GM11168 (cell line): ENCODE measurements around the gene SERPINB8.
"Not testable (repeated sequence)": the region's sequence is repeated elsewhere in the genome, so short reads cannot be mapped to it uniquely, and the experiment has no call there.

Experiments used
- in situ Hi-C: fragments of 300-500 bp; cut with MboI; formaldehyde crosslinking; loops from one replicate; pipeline ENCODE4 v1.12.0; 2022; ENCODE audit warnings: low sequenced_read_pairs; ENCODE audit not compliant: unreplicated experiment

SERPINB8 gene, protein sequence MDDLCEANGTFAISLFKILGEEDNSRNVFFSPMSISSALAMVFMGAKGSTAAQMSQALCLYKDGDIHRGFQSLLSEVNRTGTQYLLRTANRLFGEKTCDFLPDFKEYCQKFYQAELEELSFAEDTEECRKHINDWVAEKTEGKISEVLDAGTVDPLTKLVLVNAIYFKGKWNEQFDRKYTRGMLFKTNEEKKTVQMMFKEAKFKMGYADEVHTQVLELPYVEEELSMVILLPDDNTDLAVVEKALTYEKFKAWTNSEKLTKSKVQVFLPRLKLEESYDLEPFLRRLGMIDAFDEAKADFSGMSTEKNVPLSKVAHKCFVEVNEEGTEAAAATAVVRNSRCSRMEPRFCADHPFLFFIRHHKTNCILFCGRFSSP

DNA sequence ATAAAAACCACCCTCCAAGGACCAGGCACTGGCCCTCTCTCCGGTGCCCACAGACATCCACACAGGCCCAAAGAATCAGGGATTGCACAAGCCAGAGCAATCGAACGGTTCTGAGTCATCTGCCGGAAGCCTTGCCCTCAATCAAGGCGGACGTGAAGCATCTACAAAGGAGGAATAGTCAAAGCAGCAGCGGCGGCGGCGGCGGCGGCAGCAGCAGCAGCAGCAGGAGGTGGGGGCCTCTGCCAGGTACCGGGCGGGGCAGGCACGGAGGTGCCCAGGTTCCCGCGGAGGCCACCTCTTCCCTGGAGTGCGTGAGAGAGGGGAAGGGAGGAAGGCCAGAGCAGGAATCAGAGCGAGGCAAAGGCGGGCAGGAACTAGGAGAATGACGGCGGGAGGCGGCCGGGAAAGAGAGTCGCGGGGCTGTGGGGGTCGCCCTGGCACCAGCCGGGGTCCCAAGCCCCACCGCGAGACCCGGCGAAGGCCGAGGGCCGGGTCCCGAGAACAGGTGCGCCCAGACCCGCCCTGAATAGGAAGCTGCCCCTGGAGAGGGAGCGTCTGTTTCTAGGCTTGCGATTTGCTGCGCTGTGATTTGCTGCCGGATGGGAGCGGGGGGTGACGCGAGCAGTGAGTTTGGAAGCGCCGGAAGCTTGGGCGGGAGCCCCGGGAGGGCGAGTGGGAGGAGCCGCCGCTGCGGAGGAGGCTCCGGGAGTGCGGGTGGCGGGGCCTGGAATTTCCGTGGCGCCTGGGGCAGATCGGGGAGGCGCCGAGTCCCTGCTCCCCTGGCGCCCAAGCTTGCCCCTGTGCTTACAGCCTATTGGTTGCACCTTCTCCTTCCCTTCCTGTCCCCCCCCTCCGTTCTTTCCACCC, at the start of gene SERPINB8:
Gene SERPINB8, plus strand, starts transcription at position 140 of the 867 bp plus-strand sequence. CDS start 8,228 bp downstream, outside the sequence.
- in situ Hi-C loops, result no loop called here

DNA sequence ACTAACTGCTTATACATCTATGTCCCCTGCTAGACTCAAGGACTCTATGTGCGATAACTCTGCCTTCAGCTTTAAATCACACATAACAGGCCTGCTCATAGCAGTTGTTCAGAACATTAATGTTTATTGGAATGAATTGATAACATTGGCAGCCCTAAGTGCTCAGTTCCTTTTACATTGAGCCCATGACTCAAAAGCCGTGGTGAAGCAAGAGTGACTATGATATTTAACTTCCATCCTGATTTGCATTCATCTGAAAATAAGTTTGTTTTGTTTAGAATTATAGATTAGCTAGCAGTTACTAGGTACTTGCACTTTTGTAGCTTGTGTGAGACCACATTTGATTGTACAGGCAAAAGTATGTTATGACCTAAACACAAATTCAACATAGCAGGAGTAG, 47.8 kb upstream of the SERPINB8 start:
- in situ Hi-C loops, result no loop called here

DNA sequence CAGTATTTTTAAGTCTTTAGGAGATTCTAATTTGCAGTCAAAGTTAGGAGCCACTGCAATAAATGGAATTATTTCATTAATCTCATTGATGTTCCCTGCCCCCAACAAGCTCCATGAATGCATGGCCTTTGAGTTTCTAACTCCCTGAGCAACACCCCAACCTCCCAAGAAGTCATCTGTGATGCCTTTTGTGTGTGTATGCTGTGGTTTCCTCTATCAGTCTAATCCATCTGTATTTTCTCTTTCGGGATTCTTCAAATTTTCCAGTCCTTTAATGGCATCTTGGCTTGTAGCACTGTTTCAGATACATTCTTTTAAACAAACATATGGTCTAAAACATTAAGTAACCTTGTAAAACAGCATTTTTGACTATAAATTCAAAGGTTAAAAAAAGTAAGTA, 45.3 kb upstream of the SERPINB8 start:
- in situ Hi-C loops, result no loop called here

DNA sequence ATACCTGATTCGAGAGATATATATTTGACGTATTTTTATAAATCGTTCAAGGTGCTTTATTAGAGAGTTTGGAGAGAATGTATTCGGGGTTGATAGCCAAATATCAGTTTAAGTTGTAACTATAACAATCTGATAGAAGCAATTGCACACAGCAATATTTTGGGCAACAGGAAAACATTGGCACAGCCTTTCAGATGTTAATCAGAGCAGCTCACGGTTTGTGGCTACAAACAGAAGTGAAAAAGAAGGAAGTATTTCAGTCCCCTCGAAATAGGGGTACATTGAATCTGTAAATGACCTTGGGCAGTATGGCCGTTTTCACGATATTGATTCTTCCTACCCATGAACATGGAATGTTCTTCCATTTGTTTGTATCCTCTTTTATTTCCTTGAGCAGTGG, 41.5 kb upstream of the SERPINB8 start:
- in situ Hi-C loops, result no loop called here

DNA sequence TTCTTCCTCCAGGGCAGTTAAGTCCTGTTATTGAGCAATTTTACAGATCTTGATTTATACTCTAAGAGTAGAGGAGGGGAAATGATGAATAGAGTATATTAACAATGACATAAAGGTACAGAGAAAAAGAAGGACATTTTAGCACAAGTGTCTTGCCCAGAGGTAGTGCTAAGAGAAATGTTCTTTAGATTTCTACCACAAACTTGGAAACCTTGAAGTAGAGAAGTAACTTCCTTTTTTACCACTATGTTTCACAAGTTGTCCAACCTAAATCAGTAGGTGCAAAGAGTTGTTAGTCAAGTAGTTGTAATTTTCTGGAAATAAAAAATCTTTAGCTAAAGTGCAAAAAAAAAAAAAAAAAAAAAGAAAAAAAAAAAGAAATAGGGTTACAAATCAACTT, 40.5 kb upstream of the SERPINB8 start:
- in situ Hi-C loops, result not testable (repeated sequence)

DNA sequence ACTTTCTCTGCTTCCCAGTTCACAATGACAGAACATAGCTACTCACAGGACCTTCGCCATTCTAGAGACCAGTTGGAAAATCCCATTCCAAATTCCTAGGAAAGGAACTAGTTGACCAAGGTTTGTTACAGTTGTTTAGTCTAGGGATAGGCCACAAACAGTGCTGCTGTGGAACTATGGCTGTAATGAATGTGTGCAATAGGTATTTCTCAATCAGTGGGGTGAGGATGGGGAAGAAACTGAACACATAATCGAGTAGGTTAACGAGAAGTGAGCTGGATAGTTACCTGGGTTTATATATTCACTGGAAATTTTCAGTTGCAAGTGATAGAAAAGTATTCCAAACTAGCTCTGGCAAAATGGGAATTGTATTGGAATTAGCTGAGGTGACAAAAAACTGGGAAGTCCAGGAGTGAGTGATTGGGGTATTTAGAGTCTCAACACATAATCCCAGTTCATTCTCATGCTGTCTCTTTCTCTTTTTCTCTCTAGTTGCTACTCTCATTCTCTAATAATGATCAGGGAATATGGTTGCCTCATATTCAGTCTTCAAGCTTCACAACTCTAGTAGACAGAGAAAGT, 39.0 kb upstream of the SERPINB8 start:
- in situ Hi-C loops, result no loop called here

DNA sequence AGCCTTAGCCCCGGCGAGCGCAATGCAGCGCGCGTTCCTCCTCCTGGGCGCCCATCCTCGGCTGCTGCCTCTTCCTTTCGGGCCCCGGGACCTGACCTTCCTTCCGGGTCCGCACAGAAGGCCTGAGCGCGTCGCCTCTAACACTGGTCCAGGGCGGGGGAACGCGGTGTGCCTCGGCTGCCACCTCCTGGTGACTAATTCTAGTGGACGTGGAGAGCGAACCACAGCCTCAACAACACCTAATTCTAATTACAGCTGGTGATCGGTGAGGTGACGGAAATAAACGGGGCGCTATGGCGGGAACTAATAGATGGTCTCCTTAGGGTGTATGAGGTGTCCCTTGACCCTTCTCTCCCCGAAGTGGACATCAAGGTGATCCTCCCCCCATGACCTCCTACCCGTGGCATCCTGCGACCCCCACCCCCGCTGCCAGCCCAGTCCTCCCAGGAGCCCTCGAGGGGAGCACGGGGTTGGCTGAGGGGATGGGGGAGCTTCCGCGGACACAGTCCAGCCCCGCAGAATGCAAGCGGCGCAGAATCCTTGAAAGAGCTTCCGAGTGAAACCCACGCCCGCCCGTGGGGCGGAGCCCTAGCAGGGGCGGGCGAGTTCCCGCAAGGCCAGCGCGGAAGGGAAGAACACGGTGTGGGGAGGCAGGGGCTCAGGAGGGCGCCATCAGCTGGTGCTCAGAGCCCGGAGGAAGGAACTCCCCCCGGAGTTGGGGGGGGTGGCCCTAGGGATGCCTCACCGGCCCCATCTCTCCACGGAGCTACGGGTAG, 33.5 kb upstream of the SERPINB8 start:
- in situ Hi-C loops, result no loop called here

DNA sequence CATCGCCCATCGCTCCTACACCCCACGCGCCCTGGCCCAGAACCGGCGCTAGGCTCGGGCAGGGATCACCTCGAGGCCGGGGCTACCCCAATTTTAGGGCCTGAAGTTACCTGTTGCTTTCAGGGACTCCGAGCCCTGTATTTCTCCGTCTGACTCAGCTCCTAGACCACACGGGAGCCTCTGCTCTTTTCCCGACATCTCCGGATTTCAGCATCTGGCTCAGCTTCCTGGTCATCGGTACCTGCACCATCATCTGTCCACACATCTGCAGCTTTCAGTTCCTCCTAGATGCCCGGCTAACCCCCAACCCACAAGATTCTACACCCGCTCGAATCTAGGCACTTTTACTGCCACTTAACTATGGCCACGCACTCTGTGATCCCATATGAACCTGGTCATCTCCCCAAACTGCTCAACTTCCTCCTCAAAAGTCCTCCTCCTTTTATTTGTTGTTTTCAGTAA, 32.9 kb upstream of the SERPINB8 start:
- in situ Hi-C loops, result no loop called here

DNA sequence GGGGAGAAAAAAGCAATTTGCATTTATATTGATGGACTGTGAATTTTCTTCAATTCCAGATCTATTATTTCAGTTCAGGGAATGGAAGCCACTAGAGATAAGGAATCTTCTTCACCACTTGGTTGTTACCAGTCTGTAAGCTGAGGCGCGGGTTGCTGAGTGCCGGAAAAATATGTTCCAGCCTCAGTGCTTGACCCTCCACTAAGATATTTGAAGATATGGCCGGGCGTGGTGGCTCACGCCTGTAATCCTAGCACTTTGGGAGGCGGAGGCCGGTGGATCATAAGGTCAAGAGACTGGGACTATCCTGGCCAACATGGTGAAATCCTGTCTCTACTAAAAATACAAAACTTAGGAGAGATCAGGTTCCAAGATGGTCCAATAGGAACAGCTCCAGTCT, 29.9 kb upstream of the SERPINB8 start:
- in situ Hi-C loops, result no loop called here

DNA sequence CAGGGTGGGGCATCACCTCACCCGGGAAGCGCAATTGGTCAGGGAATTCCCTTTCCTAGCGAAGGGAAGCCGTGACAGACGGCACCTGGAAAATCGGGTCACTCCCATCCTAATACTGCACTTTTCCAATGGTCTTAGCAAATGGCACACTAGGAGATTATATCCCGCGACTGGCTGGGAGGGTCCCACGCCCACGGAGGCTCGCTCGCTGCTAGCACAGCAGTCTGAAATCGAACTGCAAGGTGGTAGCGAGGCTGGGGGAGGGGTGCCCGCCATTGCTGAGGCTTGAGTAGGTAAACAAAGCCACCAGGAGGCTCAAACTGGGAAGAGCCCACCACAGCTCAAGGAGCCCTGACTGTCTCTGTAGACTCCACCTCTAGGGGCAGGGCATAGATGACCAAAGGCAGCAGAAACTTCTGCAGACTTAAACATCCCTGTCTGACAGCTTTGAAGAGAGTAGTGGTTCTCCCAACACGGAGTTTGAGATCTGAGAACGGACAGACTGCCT, 29.3 kb upstream of the SERPINB8 start:
- in situ Hi-C loops, result not testable (repeated sequence)

DNA sequence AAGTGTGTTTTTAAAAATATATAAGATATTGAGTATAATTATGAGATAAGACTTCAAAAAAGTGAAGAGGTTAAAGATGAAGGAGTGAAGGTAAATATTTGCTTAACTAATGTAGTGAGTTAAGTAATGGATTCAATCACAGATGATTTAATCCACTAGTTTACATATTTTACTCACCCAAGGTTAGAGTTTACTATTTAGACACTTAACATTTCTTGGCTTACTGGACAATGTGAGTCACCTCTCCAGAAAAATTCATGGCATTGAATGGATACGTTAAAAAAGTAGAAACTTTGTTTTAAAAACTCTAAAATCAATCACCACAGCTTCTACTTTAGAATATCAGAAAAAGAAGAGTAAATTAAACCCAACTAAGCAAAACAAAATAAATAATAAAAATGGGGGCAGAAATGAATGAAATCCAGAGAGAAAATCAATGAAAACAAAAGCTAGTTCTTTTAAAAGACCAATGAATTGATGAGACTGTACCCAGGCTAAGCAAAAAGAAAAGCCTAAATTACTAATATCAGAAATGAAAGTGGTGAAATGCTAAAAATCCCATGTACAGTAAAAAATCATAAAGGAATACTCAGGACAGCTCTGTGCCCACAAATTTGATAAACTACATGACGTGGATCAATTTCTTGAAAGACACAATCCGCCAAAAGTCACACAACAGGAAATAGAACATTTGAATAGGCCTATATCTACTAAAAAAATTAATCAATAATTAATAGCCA, 22.7 kb upstream of the SERPINB8 start:
- in situ Hi-C loops, result no loop called here

DNA sequence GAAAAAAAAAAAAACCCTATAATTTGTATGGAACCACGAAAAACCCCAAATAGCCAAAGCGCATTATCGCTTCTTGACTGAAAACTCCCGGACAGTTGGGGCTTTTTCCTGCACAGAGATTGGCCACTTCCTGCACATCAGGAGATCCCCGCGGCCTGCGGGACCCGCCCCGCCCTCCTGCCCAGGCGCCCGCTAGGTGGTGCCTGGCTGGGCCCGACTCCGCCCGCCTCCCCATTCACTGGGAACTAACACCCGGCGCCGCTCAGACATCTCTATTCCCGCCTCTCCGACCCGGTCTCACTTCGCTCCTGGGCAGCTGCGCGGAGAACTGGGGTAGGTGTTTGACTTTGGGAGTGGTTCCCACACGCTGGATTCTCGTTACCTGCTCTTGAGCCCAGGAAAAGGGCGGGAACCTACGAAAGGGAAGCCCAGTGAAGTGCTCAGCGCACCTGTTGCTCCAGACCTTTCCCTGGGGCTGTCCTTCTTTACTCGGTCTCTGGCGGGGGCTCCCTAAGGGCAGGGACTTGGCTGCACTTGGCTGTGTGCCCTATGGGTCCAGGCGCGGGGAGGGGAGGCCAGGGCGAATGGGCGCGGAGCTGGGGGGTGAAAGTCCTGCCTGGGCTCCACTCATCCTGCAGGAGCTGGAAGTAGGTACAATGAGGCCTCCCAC, 20.7 kb upstream of the SERPINB8 start, which contains the start of gene HMSD:
Gene HMSD, plus strand, starts transcription at position 234 of the 670 bp plus-strand sequence. CDS start 4,155 bp downstream, outside the sequence.
- in situ Hi-C loops, result no loop called here

DNA sequence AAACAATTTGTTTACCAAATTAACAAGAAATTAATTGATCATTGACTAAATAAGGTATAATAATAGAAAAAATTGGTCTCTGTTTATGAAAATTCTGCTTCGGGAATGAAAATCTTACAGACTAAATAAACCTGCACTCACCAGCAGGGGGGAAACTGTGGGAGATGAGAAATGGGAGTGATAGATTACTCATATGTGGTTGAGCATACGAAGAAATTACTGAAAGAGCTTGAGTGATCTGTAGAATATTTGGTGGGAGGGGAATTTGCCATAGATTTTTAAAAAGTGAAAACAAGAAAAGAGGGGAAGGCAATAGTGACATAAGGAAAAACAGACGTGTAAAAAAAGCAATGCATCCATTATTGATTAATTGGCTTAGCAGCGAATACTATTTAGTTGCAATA, 18.6 kb upstream of the SERPINB8 start:
- in situ Hi-C loops, result no loop called here

DNA sequence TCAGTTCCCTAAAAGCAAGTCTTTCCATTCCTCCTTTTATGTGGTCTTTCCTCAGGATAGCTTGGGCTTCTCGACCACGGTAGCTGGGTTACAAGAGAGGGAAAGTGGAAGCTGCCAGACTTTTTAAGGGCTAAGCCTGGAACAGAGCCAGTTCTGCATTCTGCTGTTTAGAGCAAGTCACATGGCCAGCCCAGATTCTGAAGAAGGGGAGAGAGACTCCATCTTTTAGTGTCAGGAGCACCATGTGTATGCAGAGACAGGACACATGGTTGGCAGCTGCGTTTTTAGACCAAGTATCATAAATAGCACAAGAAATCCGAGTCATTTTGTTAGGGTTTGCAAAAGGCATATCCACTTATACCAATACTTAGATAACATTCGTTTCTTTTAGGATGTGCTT, 16.1 kb upstream of the SERPINB8 start:
- in situ Hi-C loops, result no loop called here

DNA sequence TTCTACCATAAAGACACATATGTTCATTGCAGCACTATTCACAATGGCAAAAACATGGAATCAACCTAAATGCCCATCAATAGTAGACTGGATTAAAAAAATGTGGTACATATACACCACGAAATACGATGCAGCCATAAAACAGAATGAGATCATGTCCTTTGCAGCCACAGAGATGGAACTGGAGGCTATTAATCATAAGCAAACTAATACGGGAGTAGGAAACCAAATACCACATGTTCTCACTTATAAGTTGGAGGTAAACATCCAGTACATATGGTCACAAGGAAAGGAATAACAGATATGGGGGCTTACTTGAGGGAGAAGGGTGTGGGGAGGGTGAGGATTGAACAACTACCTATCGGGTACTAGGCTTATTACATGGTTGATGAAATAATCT, 13.1 kb upstream of the SERPINB8 start:
- in situ Hi-C loops, result no loop called here

DNA sequence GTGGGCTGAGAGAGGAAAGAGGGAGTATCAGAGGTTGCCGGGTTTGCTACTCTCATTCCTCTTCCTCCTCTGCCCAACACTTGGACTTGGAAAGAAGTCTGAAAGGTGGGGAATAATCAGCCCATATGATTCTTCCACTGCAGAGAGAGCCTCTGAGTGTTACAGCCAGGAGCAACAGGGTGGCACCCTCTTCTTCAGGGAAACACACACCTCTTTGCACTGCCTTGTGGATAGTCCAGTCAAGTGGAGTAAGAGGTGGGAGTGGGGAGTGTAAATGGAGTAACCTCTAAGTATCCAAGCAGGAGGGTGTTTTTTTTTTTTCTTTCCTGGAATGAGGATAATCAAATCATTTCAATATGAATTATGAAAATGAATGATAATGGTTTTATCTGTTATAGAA, 9.0 kb upstream of the SERPINB8 start:
- in situ Hi-C loops, result no loop called here

DNA sequence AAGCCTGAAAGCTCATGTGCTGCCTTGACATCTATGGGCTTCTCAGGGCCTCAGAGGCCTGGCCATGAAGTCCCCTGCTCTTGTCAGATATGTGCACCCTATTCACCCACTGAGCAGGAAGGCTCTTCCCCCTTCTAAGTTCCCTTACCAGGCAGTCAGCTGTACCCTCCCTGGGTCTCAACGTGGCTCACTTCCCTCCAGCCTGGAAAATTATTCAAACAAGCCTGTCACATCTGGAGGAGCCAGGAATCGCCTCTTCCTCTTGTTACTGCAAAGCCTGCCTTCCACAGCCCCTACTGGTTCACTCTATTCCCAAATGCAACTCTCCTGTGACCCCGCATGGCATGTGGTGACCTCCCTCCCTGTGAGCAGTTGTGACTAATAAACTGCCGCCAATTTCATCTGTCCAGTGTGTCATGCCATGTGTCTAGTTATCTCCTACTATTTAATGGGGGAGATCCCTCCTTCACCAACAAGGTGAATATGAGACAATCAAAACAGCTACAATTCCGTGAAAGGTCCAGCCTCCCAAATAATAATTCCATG, 8.4 kb upstream of the SERPINB8 start:
- in situ Hi-C loops, result no loop called here

DNA sequence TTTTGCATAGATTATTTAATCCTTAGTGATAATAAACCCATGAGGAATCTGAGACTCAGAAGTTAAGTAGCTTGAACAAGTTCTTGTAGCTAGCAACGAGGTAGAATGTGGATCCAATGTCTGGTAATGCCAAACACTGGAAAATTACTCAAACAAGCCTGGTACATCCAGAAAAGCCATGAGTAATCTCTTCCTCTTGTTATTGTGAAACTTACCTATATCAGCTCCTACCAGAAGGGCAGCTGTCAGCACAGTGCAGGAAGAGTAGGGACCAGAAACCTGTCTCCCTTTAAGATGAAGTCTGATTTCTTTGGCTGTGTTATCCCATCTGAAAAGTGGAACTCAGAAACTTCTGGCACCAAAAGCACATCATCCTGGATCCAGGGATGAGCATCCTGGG, 7.7 kb upstream of the SERPINB8 start:
- in situ Hi-C loops, result no loop called here
